H54 (cell line): ENCODE data around the gene PDGFA.
"Not testable (repeated sequence)": the region's sequence is repeated elsewhere in the genome, so short reads cannot be mapped to it uniquely, and the experiment has no call there.

Experiments
- DNase-seq: peaks from one replicate; pipeline ENCODE4 v3.0.0; 2011; ENCODE audit warnings: low spot score, mixed read lengths; ENCODE audit not compliant: insufficient read length
- FAIRE-seq: peaks from 3 replicates; lab custom pipeline; 2011; peaks lifted over from hg19 to GRCh38; lab: Jason Lieb, UNC
- POLR2A ChIP-seq: IDR thresholded peaks from 2 replicates; pipeline ENCODE4 v1.6.1; 2011; ENCODE audit warnings: low read depth, mild to moderate bottlenecking, low read length

The PDGFA gene

GRCh38 chr7:556837-557557 lies 37.4 kb upstream of the PDGFA start:
- no peak for TF ChIP-seq POLR2A
- no peak for FAIRE-seq
- no peak for DNase-seq

DNA sequence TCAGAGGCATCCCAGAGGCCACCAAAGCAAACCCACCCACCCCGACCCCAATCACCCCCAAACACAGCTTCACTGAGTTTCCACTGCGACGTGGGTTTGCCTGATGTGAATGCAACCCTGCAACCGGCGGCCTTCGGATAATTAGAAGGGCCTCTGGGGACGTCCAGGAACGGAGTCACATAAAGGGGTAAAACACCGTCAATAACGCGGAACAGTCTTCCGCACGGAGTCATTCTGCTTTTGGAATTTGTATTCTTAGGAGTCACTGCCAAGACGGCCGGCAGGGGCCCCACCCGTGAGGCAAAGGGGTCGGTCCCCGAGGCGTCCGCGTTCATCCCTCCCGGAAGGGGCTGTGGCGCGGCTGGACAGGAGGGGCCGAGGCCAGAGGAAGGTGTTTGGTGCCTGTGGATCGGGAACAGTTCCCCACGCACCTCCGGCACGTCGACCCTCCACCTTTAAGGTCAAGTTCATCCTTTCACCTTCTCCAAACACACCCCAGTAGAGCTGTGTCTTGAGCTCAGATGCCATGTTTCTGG lies 36.7 kb upstream of the PDGFA start:
- FAIRE-seq = no peak
- DNase-seq = no peak
- no peak for TF ChIP-seq POLR2A

DNA sequence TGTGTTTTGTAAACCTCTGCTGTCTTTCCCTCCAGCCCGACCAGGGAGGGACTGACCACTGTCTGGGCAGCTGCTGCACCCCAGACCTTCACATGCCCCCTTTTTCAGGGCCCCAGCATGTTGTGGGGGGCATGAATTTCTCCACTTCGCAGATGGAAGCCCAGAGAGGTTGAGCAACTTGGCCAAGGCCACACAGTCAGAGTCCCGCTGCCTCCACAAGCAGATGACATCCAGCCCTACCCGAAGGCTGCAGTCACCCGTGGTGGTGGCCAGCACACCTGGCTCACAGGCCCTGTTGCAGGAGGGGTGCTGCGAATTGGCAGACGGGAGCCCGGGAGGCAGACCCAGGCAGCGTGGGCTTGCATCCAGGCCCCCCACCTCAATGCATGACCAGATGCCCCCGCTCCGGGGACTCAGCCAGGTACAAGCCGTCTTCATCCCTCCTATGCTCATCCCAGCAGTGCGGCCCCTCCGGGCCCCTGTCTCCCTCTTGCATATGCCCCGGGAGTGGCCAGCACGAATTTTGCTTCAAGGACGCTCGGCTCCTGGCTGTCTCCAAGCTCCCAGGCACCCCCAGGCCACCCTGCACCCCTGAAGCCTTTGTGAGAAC lies 36.0 kb upstream of the PDGFA start:
- no peak for TF ChIP-seq POLR2A
- FAIRE-seq (no peak), DNase-seq (no peak)

DNA sequence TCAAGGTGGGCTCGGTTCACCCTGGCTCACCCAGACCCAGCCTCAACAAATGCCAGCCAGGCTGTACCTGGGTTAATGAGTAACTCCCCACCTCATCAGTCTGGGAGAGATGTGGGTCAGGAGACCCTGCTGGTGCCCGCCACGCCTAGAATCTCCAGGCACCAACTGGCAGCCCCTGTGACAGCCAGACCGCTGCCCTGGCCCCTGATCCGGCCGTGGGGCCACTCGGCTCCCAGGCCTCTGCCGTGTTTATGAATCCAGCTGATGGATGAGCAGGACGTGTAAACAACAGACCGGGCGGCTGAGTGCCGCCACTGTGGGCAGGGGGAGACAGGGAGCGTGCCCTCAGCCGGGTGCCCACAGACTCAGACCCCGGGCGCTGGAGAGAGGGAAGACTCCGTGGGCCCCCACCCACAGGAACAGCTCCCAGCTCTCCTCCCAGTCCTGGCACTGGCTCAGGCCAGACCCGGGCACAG lies 34.0 kb upstream of the PDGFA start:
- DNase-seq (no peak), FAIRE-seq (no peak)
- TF ChIP-seq POLR2A = no peak

GRCh38 chr7:552868-553635 lies 33.4 kb upstream of the PDGFA start:
- DNase-seq (no peak), FAIRE-seq (no peak)
- no peak for TF ChIP-seq POLR2A

GRCh38 chr7:552151-552867 lies 32.7 kb upstream of the PDGFA start:
- FAIRE-seq, DNase-seq: not testable (repeated sequence)

DNA sequence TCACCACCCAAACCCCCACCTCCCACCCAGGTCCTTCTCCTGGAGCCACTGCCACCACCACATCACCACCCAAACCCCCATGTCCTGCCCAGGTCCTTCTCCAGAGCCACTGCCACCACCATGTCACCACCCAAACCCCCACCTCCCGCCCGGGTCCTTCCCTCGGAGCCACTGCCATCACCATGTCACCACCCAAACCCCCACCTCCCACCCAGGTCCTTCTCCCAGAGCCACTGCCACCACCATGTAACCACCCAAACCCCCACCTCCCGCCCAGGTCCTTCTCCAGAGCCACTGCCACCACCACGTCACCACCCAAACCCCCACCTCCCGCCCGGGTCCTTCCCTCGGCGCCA lies 31.9 kb upstream of the PDGFA start:
- not testable (repeated sequence) for FAIRE-seq

DNA sequence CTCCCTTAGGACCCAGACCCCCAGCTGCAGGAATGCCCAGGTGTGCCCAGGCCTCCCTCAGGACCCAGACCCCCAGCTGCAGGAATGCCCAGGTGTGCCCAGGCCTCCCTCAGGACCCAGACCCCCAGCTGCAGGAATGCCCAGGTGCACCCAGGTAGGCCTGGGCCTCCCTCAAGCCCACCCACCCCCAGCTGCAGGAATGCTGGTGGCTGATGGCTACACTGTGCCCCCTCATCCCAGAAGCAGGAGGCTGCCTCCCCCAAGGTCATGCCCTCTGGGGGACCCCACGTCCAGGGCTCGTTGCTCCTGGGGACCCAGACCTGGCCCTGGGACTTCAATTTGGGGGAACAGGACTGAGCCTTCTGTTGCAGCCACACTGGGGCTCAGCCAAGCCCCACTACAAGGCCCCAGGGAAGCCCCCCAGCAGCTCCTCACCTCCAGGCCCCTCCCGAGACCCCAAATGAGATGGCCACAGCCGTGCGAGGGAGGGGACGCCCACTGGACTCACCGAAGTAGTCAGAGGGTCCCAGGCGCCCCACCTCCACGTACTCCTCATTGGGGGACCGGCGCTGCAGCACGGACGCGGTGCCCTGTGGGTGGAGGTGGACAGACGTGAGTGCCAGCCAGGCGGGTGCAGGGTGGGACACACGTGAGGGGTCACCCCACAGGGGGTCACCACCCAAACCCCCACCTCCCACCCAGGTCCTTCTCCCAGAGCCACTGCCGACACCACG lies 31.4 kb upstream of the PDGFA start:
- no peak for DNase-seq
- no peak for TF ChIP-seq POLR2A
- FAIRE-seq = no peak

More for the DNA sequence above, 31.9 kb upstream of the PDGFA start:
- DNase-seq = not testable (repeated sequence)

GRCh38 chr7:549891-550625 lies 30.4 kb upstream of the PDGFA start:
- no peak for TF ChIP-seq POLR2A
- FAIRE-seq (no peak), DNase-seq (no peak)

GRCh38 chr7:549066-549890 lies 29.6 kb upstream of the PDGFA start:
- no peak for FAIRE-seq
- TF ChIP-seq POLR2A = no peak
- no peak for DNase-seq

DNA sequence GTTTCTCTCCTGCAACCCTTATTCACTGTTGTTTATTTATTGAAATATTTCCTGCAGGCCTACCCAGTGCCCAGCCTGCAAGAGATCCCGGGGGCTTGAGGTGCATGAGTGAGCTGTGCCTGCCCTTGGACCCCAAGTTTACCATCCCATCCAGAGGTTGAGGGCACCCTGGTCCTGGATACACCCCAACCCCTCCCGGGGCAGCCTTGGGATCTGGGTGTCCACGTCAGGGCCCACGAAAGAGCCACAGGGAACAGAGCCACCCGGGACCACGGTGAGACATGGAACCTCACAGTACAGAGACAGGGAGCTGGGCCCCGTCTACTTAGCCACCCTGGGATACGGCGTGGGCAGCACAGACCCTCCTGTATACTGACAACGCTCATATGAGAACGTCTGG lies 28.8 kb upstream of the PDGFA start:
- TF ChIP-seq POLR2A = no peak
- DNase-seq (no peak), FAIRE-seq (no peak)

- no peak for FAIRE-seq
- TF ChIP-seq POLR2A = no peak
These were observed 25.8 kb upstream of the PDGFA start for GRCh38 chr7:545470-545869.

More at GRCh38 chr7:545470-545869, 25.8 kb upstream of the PDGFA start:
- no peak for DNase-seq
